ENCODE results near the gene KDF1. TPM values are rescaled to one million over a fixed set of nuclear protein-coding genes. Genes with fewer than 3 reads are reported as not detected.
A peak's percentile ranks its signal among the peaks of the same experiment; 100 is the strongest.

KDF1 gene
- total and polyA plus RNA-seq, 2 of the 13 experiments (the other 11 are each of a cell fraction or from before 2014, with no cell fraction given), result 1.9 to 4.9 TPM

- TF ChIP-seq PCBP2 (optimal IDR thresholded peaks at IDR 0.05; ENCODE audit: low read depth, low read length, poor library complexity, severe bottlenecking) (no peak), SMAD9 (CRISPR knock-in tag; IDR thresholded peaks at IDR 0.05) (no peak), ZNF782 (CRISPR knock-in tag; IDR thresholded peaks at IDR 0.05; ENCODE audit: borderline replicate concordance) (peak; percentile 71), HNRNPLL (IDR thresholded peaks at IDR 0.05; ENCODE audit: low read depth, low read length, poor library complexity, severe bottlenecking) (peak; percentile 94), SRSF4 (IDR thresholded peaks at IDR 0.05; ENCODE audit: low read depth, low read length, poor library complexity, severe bottlenecking) (no peak), CCDC6 (CRISPR knock-in tag; IDR thresholded peaks at IDR 0.05) (no peak; the same call in 1 of the 2 replicates), ZNF720 (CRISPR knock-in tag; IDR thresholded peaks at IDR 0.05) (no peak), ZFX (CRISPR knock-in tag; IDR thresholded peaks at IDR 0.05; ENCODE audit: low read depth) (peak; percentile 97), PAF1 (CRISPR knock-in tag; IDR thresholded peaks at IDR 0.05) (no peak), MZF1 (CRISPR knock-in tag; IDR thresholded peaks at IDR 0.05; ENCODE audit: borderline replicate concordance) (no peak), ZNF432 (CRISPR knock-in tag; IDR thresholded peaks at IDR 0.05; ENCODE audit: borderline replicate concordance) (no peak), TOPORS (CRISPR knock-in tag; IDR thresholded peaks at IDR 0.05) (peak; percentile 85), FOXC1 (CRISPR knock-in tag; IDR thresholded peaks at IDR 0.05; ENCODE audit: borderline replicate concordance) (peak; percentile 95), ZNF607 (CRISPR knock-in tag; IDR thresholded peaks at IDR 0.05; ENCODE audit: borderline replicate concordance) (peak; percentile 98), HNF4A (CRISPR knock-in tag; IDR thresholded peaks at IDR 0.05) (peak; percentile 19; the same call in 1 of the 2 replicates), RFXAP (CRISPR knock-in tag; IDR thresholded peaks at IDR 0.05; ENCODE audit: borderline replicate concordance) (no peak; the same call in 1 of the 2 replicates), ZFY (CRISPR knock-in tag; IDR thresholded peaks at IDR 0.05) (peak; percentile 97)
- TF ChIP-seq, protein P1, sequence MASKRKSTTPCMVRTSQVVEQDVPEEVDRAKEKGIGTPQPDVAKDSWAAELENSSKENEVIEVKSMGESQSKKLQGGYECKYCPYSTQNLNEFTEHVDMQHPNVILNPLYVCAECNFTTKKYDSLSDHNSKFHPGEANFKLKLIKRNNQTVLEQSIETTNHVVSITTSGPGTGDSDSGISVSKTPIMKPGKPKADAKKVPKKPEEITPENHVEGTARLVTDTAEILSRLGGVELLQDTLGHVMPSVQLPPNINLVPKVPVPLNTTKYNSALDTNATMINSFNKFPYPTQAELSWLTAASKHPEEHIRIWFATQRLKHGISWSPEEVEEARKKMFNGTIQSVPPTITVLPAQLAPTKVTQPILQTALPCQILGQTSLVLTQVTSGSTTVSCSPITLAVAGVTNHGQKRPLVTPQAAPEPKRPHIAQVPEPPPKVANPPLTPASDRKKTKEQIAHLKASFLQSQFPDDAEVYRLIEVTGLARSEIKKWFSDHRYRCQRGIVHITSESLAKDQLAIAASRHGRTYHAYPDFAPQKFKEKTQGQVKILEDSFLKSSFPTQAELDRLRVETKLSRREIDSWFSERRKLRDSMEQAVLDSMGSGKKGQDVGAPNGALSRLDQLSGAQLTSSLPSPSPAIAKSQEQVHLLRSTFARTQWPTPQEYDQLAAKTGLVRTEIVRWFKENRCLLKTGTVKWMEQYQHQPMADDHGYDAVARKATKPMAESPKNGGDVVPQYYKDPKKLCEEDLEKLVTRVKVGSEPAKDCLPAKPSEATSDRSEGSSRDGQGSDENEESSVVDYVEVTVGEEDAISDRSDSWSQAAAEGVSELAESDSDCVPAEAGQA (IDR thresholded peaks at IDR 0.05; ENCODE audit: low read depth), result no peak; the same call in 1 of the 2 replicates
- TF ChIP-seq, protein P1 (CRISPR knock-in tag; IDR thresholded peaks at IDR 0.05; ENCODE audit: borderline replicate concordance), result peak; percentile 67; the same call in 1 of the 2 replicates
- TF ChIP-seq, protein P2, sequence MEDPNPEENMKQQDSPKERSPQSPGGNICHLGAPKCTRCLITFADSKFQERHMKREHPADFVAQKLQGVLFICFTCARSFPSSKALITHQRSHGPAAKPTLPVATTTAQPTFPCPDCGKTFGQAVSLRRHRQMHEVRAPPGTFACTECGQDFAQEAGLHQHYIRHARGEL (CRISPR knock-in tag; IDR thresholded peaks at IDR 0.05), result no peak
These were observed 38.5 kb downstream of the KDF1 start, which contains the start of gene NUDC (continued) for GRCh38 chr1:26921540-26922430.
